SKM-1 (cell line): ENCODE measurements around the gene FAAP100.

Experiments
- DNase-seq: peaks from one replicate; lab custom pipeline; 2025; ENCODE audit not compliant: unreplicated experiment; lab: John Stamatoyannopoulos, UW

FAAP100 gene

DNA sequence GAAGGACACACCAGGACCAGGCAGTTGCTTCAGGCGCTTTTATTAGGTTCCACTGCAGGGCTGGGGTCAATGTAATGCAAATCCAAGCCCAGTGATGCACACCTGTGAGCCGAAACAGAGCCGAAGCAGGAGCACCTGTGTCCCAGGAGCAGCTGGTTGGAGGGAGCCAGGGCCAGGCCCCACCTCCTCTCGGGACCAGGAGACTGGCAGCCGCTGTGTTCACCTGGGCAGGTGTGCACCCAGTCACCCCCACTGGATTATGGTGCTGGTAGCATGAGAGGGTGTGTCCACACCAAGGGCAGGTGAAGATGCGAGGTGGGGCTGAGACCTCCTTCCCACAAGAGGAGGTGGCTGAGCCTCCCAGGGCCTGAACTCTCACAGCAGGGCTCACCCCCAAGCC, 4.7 kb upstream of the FAAP100 start:
- DNase-seq, result no peak

DNA sequence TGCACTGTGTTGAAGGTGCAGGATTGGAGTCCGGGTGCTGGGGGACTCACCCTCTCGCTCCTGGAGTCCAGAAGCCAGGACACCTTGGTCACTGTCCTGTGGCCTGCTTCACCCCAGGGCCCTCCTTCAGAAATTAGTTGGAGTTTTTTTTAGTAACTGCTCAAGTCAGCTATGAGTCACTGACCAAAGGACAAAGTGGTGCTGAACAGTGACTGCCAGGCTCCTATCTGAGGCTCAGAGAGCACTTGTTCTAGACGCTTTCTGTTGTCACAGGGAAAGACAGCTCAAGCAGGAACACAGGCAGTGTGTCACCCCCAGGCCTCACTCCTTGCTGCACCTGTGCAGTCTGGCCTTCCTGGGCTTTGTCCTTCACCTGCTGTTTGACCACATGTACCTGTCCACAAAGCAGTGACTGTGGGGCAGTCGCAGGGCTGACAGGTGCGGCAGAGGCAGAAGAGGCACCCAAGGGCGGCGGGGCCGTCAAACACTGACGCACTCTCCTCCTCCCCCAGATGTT, 4.1 kb upstream of the FAAP100 start:
- no peak for DNase-seq

DNA sequence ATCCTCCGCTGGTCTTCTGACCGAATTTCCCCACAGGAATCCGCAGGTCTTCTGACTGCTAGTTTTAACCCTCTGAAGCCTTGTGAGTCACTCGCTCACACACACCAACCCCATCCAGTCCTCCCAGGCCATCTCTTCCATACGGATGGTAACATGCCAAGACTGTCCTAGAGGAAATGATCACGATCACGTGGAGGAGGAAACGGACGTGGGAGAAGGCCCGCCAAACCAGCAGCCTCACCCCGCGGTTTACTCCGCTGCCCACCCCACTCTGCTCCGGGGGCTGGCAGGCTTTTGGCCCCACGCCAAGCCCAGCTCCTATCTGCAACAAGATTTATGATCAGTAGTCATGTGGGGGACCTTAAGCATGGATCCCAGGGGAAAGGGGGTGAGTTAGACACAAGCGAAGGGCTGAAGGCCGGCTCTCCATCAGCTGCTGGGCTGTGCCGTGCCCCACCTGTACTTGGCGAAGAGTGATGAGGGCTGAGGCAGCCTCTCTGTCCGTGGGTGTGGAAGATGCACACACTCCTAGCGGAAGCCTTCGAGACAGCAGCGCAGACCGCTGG, 1.5 kb upstream of the FAAP100 start:
- DNase-seq, result no peak

DNA sequence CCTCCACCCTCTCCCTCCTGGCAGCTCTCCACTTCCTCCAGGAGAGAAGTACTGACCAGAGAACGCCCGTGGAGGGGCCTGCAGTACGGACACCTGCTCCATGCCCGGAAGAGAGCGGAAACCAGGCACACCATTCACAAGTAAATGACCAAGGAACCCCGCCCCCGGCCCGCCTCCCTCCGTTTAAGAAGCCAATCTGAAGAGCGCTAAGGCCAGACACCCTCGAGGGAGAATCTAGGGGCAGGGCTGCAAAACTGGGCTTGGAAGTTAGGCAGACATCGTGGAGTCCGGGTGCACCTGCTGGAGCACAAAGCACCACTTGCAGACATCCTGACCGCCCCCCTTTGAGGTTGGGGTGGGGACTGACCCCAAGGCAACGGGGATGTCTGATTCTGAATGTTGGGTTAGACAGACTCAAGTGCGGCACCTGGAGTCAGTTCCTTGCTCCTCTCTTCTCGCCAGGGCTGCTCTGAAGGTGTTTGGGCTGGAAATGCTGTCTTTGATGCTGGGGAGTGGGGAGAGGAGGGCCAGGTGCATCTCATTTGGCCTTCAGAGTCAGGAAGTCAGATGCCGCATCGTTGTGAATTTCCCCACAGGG, 964 bp upstream of the FAAP100 start:
- DNase-seq, result peak; percentile 74

DNA sequence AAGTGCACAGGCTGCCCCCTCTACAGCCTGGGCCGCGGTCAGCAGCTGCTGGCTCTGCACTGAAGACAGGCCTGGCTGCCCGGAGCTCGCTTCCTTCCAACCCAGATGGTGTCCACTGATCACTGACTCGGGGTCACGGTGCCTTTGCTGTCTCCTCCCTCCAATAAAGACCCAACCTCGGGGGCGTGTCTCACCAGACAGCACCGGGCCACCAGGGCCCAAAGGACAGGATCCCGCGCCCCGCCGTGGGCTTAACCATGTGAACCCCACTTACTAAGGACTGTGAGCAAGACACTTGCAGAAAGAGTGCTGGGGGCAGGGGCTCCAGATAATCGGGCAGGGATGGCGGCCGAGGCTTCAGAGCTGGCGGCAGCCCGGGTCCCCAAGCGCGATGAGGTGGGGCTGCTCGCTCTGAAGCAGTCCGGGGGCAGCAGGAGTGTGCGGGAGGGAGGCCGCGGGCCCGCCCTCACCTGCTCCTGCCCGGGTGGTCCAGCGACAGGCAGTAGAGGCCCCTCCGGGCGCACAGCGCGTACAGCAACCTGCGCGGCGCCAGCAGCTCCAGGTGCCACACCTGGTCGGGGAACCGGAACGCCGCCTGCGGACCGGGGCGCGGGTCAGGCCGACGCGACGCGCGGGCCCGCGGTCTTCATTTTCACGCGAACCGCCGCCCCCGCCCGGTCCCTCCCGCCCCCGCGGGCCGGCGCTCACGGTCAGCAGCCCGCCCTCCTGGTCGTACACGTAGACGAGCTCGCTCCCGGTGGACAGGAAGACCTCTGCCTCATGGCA, 502 bp downstream of the FAAP100 start:
- no peak for DNase-seq

DNA sequence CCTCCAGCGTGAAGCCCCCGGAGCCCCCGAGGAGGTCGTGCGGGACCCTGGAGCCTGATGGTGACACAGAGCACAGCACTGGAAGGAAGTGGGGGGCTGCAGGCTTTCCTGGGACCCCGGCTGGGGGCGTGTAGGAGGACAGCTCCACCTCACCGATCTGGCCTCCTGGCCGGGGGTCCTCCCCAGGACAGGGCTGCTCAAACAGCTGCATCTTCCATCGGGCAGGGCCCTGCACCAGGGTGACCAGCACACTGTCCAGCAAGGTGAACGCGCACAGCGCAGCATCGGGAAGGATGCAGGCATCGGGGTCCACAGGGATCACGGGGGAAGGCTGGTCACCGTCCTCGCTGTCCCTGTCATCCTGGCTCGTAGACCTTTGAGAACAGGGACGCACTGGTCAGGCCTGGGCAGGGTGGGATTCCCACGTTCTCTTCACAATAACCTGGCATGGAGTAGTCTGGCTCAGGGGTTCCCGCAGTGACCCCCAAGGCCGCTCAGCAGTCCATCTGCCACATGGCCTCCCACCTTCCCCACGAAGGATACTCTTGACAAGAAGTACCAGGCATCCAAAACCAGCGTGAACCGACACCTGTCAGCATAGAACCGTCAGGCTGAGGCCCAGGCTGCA, 1.2 kb downstream of the FAAP100 start:
- no peak for DNase-seq

DNA sequence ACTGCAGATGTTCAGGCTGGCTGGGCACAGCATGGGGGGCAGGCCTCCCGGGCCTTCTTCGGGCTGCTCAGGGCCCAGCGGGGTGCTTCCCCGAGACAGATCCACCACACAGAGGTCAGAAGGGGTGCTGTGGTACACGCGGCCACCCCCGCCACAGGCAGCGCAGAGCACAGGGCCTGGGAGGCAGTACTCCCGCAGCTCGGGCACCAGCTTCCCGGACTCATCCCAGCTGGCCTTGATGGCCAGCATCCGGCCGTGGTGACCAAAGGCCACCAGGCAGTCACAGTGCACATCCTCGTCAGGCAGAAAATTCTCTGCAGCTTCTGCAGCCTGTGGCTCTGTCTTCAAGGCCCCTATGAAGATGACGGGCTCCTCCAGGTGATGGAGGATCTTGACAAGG, 1.9 kb downstream of the FAAP100 start:
- DNase-seq, result no peak

DNA sequence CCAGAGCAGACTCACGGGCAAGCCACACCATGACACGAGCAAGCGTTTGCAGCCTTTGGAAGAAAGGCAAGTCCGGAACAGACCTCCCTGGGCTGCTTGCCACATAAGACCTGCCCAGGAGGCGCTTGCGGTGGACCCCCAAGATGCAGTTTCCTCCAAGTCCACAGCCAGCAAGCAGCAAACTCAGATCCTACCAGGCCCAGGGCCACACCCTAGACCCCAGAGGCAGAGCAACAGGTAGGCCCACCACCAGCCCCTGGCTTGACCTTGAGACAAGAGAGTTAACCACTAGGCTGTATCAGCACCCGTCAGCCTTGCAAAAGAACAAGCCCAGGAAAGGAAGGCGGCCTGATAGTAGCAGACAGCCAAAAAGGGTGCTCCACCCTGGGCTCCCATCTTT, 2.3 kb downstream of the FAAP100 start:
- DNase-seq, result no peak

DNA sequence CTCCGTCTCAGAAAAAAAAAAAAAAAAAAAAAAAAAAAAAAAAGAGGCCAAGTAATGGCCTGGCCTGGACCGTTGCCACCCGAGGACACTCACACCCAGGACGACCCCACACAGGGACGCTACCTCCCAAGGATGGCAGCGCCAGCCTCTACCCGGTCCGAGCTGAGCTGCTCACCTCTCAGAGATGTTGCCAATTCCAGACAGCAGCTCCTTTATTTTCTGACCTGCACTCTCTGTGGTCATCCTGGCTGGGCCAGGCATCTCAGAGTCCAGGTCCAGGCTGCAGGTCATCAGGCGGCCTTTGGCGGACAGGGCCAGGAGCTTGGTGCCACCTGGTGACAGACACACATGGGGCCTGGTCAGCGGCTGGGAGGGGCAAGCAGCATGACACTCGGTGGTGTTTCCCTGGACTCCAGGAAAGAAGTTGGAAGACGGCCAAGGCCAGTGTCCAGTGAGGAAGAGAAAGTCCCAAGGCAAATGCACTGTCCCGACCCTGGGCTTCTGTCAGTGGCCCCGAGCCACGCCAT, 3.1 kb downstream of the FAAP100 start:
- DNase-seq, result no peak

DNA sequence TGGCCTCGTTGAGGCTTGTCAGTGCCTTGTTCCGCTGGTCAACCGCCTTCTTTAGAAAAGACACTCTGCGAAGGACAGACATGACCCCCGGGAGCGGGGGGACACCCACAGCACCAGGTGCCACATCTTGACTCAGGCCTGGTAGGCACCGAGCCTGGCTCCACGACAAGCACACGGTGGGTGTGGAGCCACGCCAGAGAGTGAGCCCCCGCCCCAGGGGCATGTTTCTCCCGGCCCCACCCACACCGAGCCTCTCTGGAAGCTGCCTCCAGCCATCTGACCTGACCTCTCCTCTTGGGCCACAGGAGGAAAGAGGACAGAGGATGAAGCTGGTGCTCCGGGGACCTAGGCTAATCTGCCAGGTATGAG, 4.6 kb downstream of the FAAP100 start:
- no peak for DNase-seq

DNA sequence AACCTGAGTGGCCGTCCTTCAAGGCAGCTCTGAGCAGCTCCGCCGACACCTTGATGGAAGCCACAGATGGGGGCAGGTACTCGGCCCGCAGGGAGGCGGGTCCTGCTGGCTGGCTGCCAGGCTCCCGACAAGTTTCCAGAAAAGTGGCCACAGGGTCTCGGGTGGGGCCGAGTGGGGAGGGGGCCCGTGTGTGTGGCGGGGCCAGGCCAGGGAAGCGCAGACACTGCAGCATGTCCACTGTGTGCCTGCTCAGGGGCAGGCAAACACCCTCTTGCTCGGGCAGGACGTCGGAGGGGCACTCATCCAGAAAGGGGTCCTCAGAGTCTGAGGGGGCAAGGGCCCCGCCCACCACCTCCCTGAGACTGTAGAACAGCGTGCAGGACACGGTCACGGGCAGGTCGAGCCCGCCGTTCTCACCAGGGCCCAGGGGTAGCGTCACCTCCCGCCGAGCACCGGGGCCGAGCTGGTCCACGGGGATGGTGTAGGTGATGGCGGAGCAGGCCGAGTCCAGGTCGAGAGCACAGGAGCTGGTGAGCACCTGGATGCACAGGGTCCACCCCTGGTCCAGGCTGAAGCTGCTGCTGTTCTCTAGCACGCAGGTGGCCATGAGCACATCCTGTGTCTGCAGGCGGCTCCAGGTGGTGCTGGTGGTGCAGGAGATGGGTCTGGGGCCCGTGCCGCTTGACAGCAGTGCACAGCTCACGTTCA, 5.1 kb downstream of the FAAP100 start:
- DNase-seq, result no peak

DNA sequence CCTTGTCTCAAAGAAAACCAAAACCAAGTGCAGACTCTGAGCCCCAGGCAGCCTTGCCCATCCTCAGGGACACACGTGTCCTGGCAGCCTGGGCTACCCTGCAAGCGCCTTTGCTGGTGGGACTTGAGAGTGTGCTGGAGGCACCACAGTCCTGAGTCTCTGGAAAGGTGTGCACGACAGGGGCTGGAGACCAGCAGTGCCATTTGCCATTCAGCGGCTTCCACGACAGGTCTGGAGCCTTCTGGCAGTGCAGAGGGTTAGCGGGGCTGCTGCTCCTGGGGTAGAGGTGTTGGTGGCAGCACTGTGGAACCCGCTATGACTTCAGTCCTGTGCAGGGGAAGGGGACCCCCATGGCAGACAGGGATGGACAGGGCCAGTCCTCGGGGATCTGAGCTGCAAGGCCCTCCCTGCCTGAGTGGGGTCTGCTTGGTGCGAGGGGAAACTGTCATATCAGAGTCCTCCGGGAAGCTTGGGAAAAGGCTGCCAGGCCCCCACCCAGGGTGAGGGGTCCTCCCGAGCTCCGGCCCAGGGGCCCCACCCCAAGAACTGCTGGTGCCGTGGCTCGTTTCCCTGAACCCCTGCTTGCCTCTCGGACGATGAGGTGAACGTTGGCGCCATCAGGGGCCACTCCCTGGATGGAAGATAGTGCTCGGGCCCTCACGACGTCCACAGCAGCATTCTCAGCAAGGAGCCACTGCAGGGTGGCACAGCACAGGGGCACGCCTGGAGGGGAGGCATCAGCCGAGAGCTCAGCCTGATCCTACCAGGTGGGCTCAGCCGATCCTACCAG, 6.8 kb downstream of the FAAP100 start:
- no peak for DNase-seq

DNA sequence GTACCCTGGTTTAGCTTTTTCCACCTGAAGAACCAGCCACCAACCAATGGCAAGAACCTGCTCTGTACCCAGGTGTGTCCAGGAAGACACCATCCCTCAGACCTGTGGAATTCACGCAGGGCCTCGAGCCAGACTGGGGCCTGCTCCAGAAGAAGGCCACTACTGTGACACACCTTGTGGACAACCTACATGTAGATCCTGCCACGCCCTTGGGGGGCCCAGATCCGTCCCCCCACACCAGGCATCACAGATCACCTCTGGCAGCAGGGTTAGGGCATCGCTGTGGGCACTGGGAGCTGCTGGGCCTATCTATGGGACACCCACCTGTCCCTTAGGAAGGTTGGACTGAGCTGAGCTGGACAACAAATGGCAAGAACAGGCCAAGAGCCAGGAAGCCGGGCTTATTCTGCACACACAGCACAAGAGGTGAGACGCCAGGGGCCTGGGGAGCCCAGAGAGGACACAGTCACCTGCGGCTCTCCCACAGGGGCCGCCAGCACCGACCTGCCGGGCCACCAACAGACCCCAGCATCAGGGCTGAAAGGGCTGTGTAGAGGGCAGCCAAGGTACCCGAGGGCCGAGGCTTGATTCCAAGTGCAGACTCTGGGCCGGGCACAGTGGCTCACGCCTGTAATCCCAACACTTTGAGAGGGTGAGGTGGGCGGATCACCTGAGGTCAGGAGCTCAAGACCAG, 7.7 kb downstream of the FAAP100 start:
- no peak for DNase-seq

DNA sequence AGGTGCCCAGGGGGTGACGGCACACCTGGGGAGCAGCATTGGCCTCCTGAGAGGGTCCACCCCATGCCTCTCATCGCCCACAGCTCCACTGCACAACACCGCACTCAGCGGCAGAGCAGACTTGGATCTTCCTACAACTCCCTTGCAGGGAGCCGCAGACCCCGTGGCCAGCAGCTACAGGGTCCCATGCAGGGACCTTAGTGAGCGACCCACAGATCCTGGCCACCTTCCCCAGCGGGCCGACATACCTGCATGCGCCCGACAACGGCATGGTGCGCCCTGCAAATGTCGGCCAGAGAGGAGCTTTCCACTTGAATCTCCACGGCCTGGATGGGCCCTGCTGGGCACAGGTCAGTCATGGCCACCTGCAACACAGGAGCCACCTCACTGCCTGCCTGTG, 8.4 kb downstream of the FAAP100 start:
- DNase-seq, result no peak

DNA sequence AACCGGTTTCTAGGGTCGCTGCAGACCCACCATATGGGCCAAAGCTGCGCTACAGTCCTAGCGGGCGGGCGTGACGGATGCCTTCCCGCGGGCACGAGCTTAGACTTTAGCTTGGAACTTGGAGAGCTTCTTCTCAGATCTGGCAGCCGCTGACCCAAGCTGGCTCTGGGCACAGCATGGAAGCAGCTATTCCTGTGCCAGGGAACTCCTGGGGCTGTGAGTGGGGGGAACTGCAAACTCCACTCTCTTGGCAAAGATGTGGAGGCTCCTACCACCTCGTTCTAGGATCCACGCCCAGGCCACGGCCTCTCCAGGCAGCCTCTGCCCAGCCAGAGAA, 8.8 kb downstream of the FAAP100 start:
- no peak for DNase-seq

DNA sequence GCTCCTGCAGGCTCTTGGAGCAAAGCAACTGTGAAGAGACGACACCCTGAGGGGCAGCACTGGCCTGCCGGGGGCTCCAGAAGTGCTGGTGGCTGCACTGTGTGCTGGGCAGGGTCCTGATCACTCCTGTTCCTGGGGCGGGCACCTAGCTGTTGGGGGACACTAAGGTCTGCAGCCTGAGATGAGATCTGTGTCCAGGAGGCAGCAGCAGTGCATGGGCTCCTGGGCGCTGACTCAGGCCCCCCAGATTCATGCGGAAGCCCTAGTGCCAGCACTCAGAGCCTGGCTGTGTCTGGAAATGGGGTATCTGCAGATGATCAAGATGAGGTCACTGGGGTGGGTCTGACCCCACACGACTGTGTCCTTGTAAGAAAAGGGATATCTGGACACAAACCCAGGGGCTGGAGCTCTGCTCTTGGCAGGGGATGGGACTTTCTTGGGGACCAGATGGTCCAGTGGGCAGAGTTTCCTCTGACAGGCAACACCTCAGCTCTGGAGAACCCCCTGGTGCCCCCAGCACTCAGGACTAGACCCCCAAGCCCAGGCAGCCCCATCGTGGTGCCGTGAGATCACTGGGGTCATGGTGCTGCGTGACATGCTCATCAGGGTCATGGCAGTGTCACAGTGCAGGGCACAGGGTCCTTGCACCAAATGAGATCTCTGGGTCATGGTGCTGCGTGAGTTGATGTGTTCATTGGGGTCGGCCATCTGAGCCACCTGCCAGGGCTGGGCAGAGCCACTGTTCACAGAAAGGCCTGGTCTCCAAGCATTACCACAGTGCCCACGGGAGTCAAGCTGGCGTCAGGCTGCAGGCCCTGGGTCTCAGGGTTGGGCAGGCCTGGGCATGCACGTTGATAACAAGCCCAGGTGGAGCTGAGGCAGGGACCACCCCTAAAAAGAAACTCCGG, 9.5 kb downstream of the FAAP100 start:
- DNase-seq, result no peak

DNA sequence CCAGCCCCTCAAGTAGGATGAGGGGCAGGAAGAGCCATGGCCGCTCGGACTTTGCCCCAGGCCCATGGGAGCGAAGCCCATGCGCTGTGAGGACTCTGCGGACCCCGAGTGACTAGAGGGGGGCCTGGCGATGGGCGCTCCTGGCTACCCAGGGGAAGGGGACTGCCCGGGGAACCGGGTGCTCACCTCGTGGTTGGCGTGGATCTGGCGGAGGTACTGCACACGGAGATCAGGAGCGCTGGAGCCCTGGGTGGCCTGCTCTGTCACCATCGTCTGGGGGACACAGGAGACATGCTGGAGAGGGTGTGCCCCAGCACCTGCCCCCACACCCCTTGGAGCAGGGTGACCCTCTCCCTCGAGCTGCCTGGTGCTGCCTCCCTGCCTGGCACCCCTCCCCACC, 11.0 kb downstream of the FAAP100 start:
- no peak for DNase-seq

DNA sequence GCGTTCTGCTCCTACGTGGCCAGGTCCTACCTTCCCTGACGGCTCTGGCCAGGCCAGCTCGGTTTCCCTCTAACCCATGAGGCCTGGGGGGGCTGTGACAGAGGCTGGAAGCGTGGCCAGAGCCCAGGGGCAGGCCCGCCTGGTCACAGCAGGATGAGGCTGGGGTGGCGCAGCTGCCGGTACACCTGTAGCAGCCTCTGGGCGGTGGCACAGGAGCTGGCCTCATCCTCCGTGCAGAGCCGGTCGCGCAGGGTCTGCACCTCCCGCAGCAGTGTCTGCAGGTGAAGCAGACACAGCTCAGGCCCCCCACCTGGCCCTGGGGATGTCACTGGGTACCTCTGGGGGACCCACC, 11.5 kb downstream of the FAAP100 start:
- DNase-seq, result no peak
